Right lobe of liver (tissue), 4 donors: ENCODE data around the gene MPC1L.

Source experiments
- POLR2A ChIP-seq: fragments of 450-650 bp; IDR thresholded peaks from one replicate; pipeline ENCODE4 v1.6.1; 2017; ENCODE audit warnings: antibody characterized with exemption, mild to moderate bottlenecking
- TF ChIP-seq, protein P1 (sequence below), 4 donors: fragments of 200-600 bp in 3 of 4; fragments of 450-650 bp in 1 of 4; IDR thresholded peaks; one replicate each; pipeline versions ENCODE4 v1.5.1 to v1.8.0; 2016 to 2022; ENCODE audit warnings: antibody characterized with exemption in 4 of 4, mild to moderate bottlenecking in 2 of 4
- donor health status: DM: no; HTN: no; CAD: no.
- donor health status: DM: no; HTN: no; CAD: no.
- donor health status: DM: no; HTN: yes; CAD: no.

DNA sequence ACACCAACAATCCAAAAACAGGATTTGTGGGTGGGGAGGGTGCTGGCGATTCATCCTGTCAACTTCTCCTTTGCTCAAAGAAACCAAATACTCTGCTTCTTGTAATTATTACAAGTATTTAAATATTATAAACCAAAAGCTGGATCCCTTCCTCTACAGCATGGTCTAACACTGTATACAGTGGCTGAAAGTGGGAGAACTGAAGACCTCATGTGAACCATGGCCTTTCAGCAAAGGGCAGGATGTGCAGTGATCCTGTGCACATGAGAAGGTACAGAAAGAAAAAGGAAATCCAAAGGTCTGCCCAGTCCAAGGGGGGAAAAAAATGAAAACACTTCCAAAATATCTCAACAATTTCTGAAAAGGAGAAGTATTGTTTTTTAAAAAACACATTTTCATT, 29.4 kb downstream of the MPC1L start:
- TF ChIP-seq POLR2A: no peak
- TF ChIP-seq, protein P1, sequence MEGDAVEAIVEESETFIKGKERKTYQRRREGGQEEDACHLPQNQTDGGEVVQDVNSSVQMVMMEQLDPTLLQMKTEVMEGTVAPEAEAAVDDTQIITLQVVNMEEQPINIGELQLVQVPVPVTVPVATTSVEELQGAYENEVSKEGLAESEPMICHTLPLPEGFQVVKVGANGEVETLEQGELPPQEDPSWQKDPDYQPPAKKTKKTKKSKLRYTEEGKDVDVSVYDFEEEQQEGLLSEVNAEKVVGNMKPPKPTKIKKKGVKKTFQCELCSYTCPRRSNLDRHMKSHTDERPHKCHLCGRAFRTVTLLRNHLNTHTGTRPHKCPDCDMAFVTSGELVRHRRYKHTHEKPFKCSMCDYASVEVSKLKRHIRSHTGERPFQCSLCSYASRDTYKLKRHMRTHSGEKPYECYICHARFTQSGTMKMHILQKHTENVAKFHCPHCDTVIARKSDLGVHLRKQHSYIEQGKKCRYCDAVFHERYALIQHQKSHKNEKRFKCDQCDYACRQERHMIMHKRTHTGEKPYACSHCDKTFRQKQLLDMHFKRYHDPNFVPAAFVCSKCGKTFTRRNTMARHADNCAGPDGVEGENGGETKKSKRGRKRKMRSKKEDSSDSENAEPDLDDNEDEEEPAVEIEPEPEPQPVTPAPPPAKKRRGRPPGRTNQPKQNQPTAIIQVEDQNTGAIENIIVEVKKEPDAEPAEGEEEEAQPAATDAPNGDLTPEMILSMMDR (IDR thresholded peaks at IDR 0.05): no peak
